HEK293T (cell line): ENCODE data around the gene GIPR.
A peak's percentile ranks its signal among the peaks of the same experiment; 100 is the strongest.

Source experiments
- CTCF ChIA-PET: fragments of 350-600 bp; formaldehyde crosslinking; extraction: SDS; loops from one replicate; lab custom pipeline; 2021; ENCODE audit warnings: antibody characterized with exemption, inconsistent platforms; lab: Yijun Ruan, JAX
- POLR2A ChIA-PET: fragments of 350-600 bp; formaldehyde crosslinking; extraction: SDS; loops from one replicate; lab custom pipeline; 2020; ENCODE audit warnings: antibody characterized with exemption, inconsistent platforms; lab: Yijun Ruan, JAX
- DNase-seq: peaks from one replicate; pipeline ENCODE4 v3.0.0; 2012; ENCODE audit warnings: mixed read lengths; ENCODE audit errors: extremely low spot score
- ARNT ChIP-seq: fragments of 450-650 bp; IDR thresholded peaks from 2 replicates; pipeline ENCODE4 v1.6.1; 2017; ENCODE audit warnings: mild to moderate bottlenecking
- BHLHE40 ChIP-seq: fragments of 450-650 bp; IDR thresholded peaks from 2 replicates; pipeline ENCODE4 v1.6.1; 2016; ENCODE audit warnings: mild to moderate bottlenecking, moderate library complexity, borderline replicate concordance
- CTBP1 ChIP-seq: fragments of 450-650 bp; IDR thresholded peaks from 2 replicates; pipeline ENCODE4 v1.6.1; 2016; ENCODE audit warnings: borderline replicate concordance
- ELF4 ChIP-seq: fragments of 450-650 bp; IDR thresholded peaks from 2 replicates; pipeline ENCODE4 v1.6.1; 2017; ENCODE audit warnings: antibody characterized with exemption
- FOXA1 ChIP-seq: fragments of 450-650 bp; IDR thresholded peaks from 2 replicates; pipeline ENCODE4 v1.6.1; 2016; ENCODE audit warnings: mild to moderate bottlenecking
- FOXK2 ChIP-seq: fragments of 450-650 bp; IDR thresholded peaks from 2 replicates; pipeline ENCODE4 v1.6.1; 2016; ENCODE audit warnings: mild to moderate bottlenecking
- FOXM1 ChIP-seq: fragments of 450-650 bp; IDR thresholded peaks from 2 replicates; pipeline ENCODE4 v1.6.1; 2017; ENCODE audit warnings: mild to moderate bottlenecking, borderline replicate concordance
- HDGF ChIP-seq: fragments of 450-650 bp; IDR thresholded peaks from 2 replicates; pipeline ENCODE4 v1.6.1; 2017; ENCODE audit warnings: antibody characterized with exemption, borderline replicate concordance
- L3MBTL2 ChIP-seq: fragments of 450-650 bp; conservative IDR thresholded peaks from 2 replicates; pipeline ENCODE4 v1.6.1; 2016; ENCODE audit warnings: mild to moderate bottlenecking
- LEF1 ChIP-seq: fragments of 450-650 bp; IDR thresholded peaks from 2 replicates; pipeline ENCODE4 v1.6.1; 2017; ENCODE audit warnings: mild to moderate bottlenecking, borderline replicate concordance
- NFRKB ChIP-seq: fragments of 450-650 bp; IDR thresholded peaks from 2 replicates; pipeline ENCODE4 v1.6.1; 2016; ENCODE audit warnings: mild to moderate bottlenecking, moderate library complexity
- PKNOX1 ChIP-seq: fragments of 450-650 bp; IDR thresholded peaks from 2 replicates; pipeline ENCODE4 v1.6.1; 2016
- SP1 ChIP-seq: fragments of 450-650 bp; IDR thresholded peaks from 2 replicates; pipeline ENCODE4 v1.6.1; 2017
- SUZ12 ChIP-seq: fragments of 450-650 bp; IDR thresholded peaks from 2 replicates; pipeline ENCODE4 v1.6.1; 2016; ENCODE audit warnings: mild to moderate bottlenecking
- TARDBP ChIP-seq: fragments of 450-650 bp; IDR thresholded peaks from 2 replicates; pipeline ENCODE4 v1.6.1; 2016
- ZNF384 ChIP-seq: fragments of 450-650 bp; IDR thresholded peaks from 2 replicates; pipeline ENCODE4 v1.6.1; 2016

Gene GIPR

GRCh38 chr19:45668342-45668871, 386 bp downstream of the GIPR start:
- POLR2A ChIA-PET, result interaction anchor here (0.8 to 2.8 kb wide), 5 partner anchors 9 to 124 kb away, joined by 3 to 9 read pairs (median 4); partner anchors contain the start of genes QPCTL and SNRPD2
- DNase-seq, result no peak
- no peak for TF ChIP-seq SUZ12
- no peak for TF ChIP-seq ZNF384
- no peak for TF ChIP-seq PKNOX1
- TF ChIP-seq BHLHE40, result no peak
- TF ChIP-seq SP1, result no peak
- no peak for TF ChIP-seq CTBP1
- no peak for TF ChIP-seq ARNT
- no peak for TF ChIP-seq FOXA1
- no peak for TF ChIP-seq TARDBP
- TF ChIP-seq L3MBTL2, result no peak
- TF ChIP-seq FOXK2, result no peak
- no peak for TF ChIP-seq HDGF
- TF ChIP-seq LEF1, result no peak
- no peak for TF ChIP-seq FOXM1
- no peak for TF ChIP-seq ELF4
- TF ChIP-seq NFRKB, result no peak
- CTCF ChIA-PET, result interaction anchor here (1.0 kb wide), 1 partner anchor 102 kb away, joined by 3 read pairs; no protein-coding TSS in a partner anchor

GRCh38 chr19:45670670-45671453, 2.8 kb downstream of the GIPR start:
- CTCF ChIA-PET, result interaction anchor here (0.5 to 1.0 kb wide), 2 partner anchors 21 to 29 kb away, joined by 4 read pairs; partner anchors contain the start of gene SNRPD2
- DNase-seq, result peak; percentile 100
- POLR2A ChIA-PET, result interaction anchor here (0.6 to 2.8 kb wide), 12 partner anchors 9 to 202 kb away, joined by 3 to 24 read pairs (median 4); partner anchors contain the start of genes QPCTL, SIX5 and SNRPD2
- TF ChIP-seq L3MBTL2, result no peak
- no peak for TF ChIP-seq ELF4
- TF ChIP-seq HDGF, result no peak
- TF ChIP-seq FOXM1, result no peak

- ChIA-PET POLR2A (interaction anchor here (2.0 kb wide), 1 partner anchor 8 kb away, joined by 4 read pairs; no protein-coding TSS in a partner anchor), CTCF (no interaction called here)
- DNase-seq, result no peak
- TF ChIP-seq NFRKB (no peak), CTBP1 (no peak), PKNOX1 (no peak), SP1 (no peak), ARNT (no peak), FOXM1 (no peak), TARDBP (no peak), FOXK2 (no peak), SUZ12 (no peak)
Measured at GRCh38 chr19:45674946-45675345, 6.9 kb downstream of the GIPR start.

GRCh38 chr19:45676851-45677263, 8.8 kb downstream of the GIPR start:
- POLR2A ChIA-PET, result interaction anchor here (0.8 to 7.9 kb wide), 5 partner anchors 9 to 92 kb away, joined by 3 to 64 read pairs (median 4); partner anchors contain the start of genes GIPR, QPCTL, SIX5 and SNRPD2
- CTCF ChIA-PET, result interaction anchor here (0.8 kb wide), 1 partner anchor 85 kb away, joined by 3 read pairs; no protein-coding TSS in a partner anchor

More at GRCh38 chr19:45676851-45677263, 8.8 kb downstream of the GIPR start:
- TF ChIP-seq FOXM1, result no peak
- no peak for TF ChIP-seq L3MBTL2
- no peak for TF ChIP-seq CTBP1
- TF ChIP-seq ARNT, result no peak
- TF ChIP-seq SUZ12, result no peak
- no peak for TF ChIP-seq LEF1
- no peak for TF ChIP-seq SP1
- TF ChIP-seq HDGF, result no peak
- TF ChIP-seq ZNF384, result no peak
- TF ChIP-seq NFRKB, result no peak
- TF ChIP-seq PKNOX1, result no peak
- TF ChIP-seq FOXK2, result no peak
- no peak for TF ChIP-seq FOXA1
- TF ChIP-seq BHLHE40, result no peak
- no peak for TF ChIP-seq TARDBP
- no peak for TF ChIP-seq ELF4
- DNase-seq, result no peak
